ENCODE results near the gene TPCN2.

- TF ChIP-seq CTCF (IDR thresholded peaks at IDR 0.05) (no peak), POLR2A (IDR thresholded peaks at IDR 0.05) (no peak)
Measured at GRCh38 chr11:69129647-69130046, 80.9 kb downstream of the TPCN2 start.
